ENCODE measurements around the gene GPR162. TPM values are rescaled to one million over a fixed set of nuclear protein-coding genes. Genes with fewer than 3 reads are reported as not detected.
A peak's percentile ranks its signal among the peaks of the same experiment; 100 is the strongest.

GPR162 gene
- total and polyA plus RNA-seq, 10 of the 15 experiments (the other 5 are each of a cell fraction or from before 2014, with no cell fraction given) = not detected

- TF ChIP-seq PAX5 (IDR thresholded peaks at IDR 0.05; ENCODE audit: borderline replicate concordance, low read depth, low read length) (0 out of 2 replicates have a peak, but pooled peaks have one; percentile 35), RUNX3 (IDR thresholded peaks at IDR 0.05; ENCODE audit: low read length) (peak; percentile 48), SPI1 (IDR thresholded peaks at IDR 0.05; ENCODE audit: borderline replicate concordance, insufficient read depth, low read depth, low read length) (no peak), SIN3A (IDR thresholded peaks at IDR 0.05; ENCODE audit: low read depth, low read length) (peak; percentile 82), SMC3 (IDR thresholded peaks at IDR 0.05; ENCODE audit: borderline replicate concordance, low read length) (peak; percentile 35; the same call in 1 of the 2 replicates), ZNF207 (IDR thresholded peaks at IDR 0.05; ENCODE audit: borderline replicate concordance) (no peak), CHD4 (IDR thresholded peaks at IDR 0.05) (no peak), SUPT20H (IDR thresholded peaks at IDR 0.05; ENCODE audit: borderline replicate concordance, control insufficient read depth, low read depth, low read length) (no peak), PKNOX1 (IDR thresholded peaks at IDR 0.05) (no peak), HDAC2 (IDR thresholded peaks at IDR 0.05) (no peak), KDM1A (IDR thresholded peaks at IDR 0.05; ENCODE audit: borderline replicate concordance) (no peak), CBFB (IDR thresholded peaks at IDR 0.05; ENCODE audit: low read depth) (no peak), ATF7 (IDR thresholded peaks at IDR 0.05; ENCODE audit: low read depth) (no peak), EGR1 (IDR thresholded peaks at IDR 0.05; ENCODE audit: borderline replicate concordance in 1 of 2, low read depth in 2 of 2, low read length in 2 of 2) (no peak; a peak in 1 of 3 replicates), POLR2AphosphoS2 (IDR thresholded peaks at IDR 0.05; ENCODE audit: low read depth, low read length) (peak; percentile 85), EED (IDR thresholded peaks at IDR 0.05; ENCODE audit: low read depth) (no peak), POLR2A (IDR thresholded peaks at IDR 0.05; ENCODE audit: low read depth, low read length) (peak; percentile 81), GABPA (IDR thresholded peaks at IDR 0.05; ENCODE audit: low read depth) (no peak)
- TF ChIP-seq, protein P1, sequence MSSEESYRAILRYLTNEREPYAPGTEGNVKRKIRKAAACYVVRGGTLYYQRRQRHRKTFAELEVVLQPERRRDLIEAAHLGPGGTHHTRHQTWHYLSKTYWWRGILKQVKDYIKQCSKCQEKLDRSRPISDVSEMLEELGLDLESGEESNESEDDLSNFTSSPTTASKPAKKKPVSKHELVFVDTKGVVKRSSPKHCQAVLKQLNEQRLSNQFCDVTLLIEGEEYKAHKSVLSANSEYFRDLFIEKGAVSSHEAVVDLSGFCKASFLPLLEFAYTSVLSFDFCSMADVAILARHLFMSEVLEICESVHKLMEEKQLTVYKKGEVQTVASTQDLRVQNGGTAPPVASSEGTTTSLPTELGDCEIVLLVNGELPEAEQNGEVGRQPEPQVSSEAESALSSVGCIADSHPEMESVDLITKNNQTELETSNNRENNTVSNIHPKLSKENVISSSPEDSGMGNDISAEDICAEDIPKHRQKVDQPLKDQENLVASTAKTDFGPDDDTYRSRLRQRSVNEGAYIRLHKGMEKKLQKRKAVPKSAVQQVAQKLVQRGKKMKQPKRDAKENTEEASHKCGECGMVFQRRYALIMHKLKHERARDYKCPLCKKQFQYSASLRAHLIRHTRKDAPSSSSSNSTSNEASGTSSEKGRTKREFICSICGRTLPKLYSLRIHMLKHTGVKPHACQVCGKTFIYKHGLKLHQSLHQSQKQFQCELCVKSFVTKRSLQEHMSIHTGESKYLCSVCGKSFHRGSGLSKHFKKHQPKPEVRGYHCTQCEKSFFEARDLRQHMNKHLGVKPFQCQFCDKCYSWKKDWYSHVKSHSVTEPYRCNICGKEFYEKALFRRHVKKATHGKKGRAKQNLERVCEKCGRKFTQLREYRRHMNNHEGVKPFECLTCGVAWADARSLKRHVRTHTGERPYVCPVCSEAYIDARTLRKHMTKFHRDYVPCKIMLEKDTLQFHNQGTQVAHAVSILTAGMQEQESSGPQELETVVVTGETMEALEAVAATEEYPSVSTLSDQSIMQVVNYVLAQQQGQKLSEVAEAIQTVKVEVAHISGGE (CRISPR knock-in tag; IDR thresholded peaks at IDR 0.05) = no peak
- TF ChIP-seq, protein P2, sequence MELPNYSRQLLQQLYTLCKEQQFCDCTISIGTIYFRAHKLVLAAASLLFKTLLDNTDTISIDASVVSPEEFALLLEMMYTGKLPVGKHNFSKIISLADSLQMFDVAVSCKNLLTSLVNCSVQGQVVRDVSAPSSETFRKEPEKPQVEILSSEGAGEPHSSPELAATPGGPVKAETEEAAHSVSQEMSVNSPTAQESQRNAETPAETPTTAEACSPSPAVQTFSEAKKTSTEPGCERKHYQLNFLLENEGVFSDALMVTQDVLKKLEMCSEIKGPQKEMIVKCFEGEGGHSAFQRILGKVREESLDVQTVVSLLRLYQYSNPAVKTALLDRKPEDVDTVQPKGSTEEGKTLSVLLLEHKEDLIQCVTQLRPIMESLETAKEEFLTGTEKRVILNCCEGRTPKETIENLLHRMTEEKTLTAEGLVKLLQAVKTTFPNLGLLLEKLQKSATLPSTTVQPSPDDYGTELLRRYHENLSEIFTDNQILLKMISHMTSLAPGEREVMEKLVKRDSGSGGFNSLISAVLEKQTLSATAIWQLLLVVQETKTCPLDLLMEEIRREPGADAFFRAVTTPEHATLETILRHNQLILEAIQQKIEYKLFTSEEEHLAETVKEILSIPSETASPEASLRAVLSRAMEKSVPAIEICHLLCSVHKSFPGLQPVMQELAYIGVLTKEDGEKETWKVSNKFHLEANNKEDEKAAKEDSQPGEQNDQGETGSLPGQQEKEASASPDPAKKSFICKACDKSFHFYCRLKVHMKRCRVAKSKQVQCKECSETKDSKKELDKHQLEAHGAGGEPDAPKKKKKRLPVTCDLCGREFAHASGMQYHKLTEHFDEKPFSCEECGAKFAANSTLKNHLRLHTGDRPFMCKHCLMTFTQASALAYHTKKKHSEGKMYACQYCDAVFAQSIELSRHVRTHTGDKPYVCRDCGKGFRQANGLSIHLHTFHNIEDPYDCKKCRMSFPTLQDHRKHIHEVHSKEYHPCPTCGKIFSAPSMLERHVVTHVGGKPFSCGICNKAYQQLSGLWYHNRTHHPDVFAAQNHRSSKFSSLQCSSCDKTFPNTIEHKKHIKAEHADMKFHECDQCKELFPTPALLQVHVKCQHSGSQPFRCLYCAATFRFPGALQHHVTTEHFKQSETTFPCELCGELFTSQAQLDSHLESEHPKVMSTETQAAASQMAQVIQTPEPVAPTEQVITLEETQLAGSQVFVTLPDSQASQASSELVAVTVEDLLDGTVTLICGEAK (IDR thresholded peaks at IDR 0.05; ENCODE audit: borderline replicate concordance) = no peak
- TF ChIP-seq, protein P3, sequence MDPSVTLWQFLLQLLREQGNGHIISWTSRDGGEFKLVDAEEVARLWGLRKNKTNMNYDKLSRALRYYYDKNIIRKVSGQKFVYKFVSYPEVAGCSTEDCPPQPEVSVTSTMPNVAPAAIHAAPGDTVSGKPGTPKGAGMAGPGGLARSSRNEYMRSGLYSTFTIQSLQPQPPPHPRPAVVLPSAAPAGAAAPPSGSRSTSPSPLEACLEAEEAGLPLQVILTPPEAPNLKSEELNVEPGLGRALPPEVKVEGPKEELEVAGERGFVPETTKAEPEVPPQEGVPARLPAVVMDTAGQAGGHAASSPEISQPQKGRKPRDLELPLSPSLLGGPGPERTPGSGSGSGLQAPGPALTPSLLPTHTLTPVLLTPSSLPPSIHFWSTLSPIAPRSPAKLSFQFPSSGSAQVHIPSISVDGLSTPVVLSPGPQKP (IDR thresholded peaks at IDR 0.05; ENCODE audit: low read depth, low read length) = no peak
These were observed 50.7 kb downstream of the GPR162 start (continued) for GRCh38 chr12:6872073-6873048.

Measured in GM12878 (cell line).